Caco-2 (cell line): Measurements from ENCODE around the gene KCNK15. TPM values are rescaled to one million over a fixed set of nuclear protein-coding genes. Genes with fewer than 3 reads are reported as not detected.

Experiments used
- BruUV-seq: library from RNA; stranded (reverse); fragments of 400-500 nt; replicated peaks from 2 replicates; lab custom pipeline; 2021; lab: Mats Ljungman, UMichigan
- CTCF ChIA-PET: fragments of 300-600 bp; sonication (Branson Sonifier 250); formaldehyde crosslinking; loops from one replicate; lab custom pipeline; 2022; ENCODE audit warnings: antibody characterized with exemption; lab: Charles Lee
- POLR2A ChIA-PET: fragments of 300-600 bp; sonication (Branson Sonifier 250); formaldehyde crosslinking; loops from one replicate; lab custom pipeline; 2022; ENCODE audit warnings: antibody characterized with exemption; lab: Charles Lee
- DNase-seq, 2 experiments: peaks; one replicate each; pipeline versions ENCODE4 v3.0.0 to v3.0.0-alpha.2; 2020 to 2022
- H3K27me3 ChIP-seq: replicated peaks from 2 replicates; pipeline ENCODE4 v1.6.0; 2011; ENCODE audit warnings: low read length; ENCODE audit not compliant: control insufficient read depth, insufficient read depth
- H3K36me3 ChIP-seq: 2 replicates; pipeline ENCODE4 v1.5.1; 2011; ENCODE audit warnings: low read length; ENCODE audit not compliant: control insufficient read depth, insufficient read depth
- H3K4me1 ChIP-seq: fragments of 250-450 bp; sonication (Bioruptor Pico); 2 replicates; pipeline ENCODE4 v1.5.1; 2020; ENCODE audit warnings: mild to moderate bottlenecking
- H3K4me3 ChIP-seq: 2 replicates; pipeline ENCODE4 v1.5.1; 2011; ENCODE audit warnings: low read depth, mild to moderate bottlenecking, control low read depth, low read length
- H3K9me3 ChIP-seq: fragments of 250-450 bp; sonication (Bioruptor Pico); 2 replicates; pipeline ENCODE4 v1.5.1; 2020; ENCODE audit warnings: mild to moderate bottlenecking, moderate library complexity
- H3K27ac Mint-ChIP-seq: one replicate; pipeline ENCODE4 v1.8.0; 2022; ENCODE audit warnings: mixed read lengths; ENCODE audit not compliant: unreplicated experiment
- H3K27me3 Mint-ChIP-seq: one replicate; pipeline ENCODE4 v1.8.0; 2022; ENCODE audit warnings: mixed read lengths; ENCODE audit not compliant: insufficient read depth, unreplicated experiment
- H3K36me3 Mint-ChIP-seq: one replicate; pipeline ENCODE4 v1.8.0; 2022; ENCODE audit warnings: mild to moderate bottlenecking, mixed read lengths; ENCODE audit not compliant: insufficient read depth, unreplicated experiment
- H3K4me1 Mint-ChIP-seq: one replicate; pipeline ENCODE4 v1.8.0; 2022; ENCODE audit warnings: low read depth, mixed read lengths; ENCODE audit not compliant: unreplicated experiment
- H3K4me3 Mint-ChIP-seq: one replicate; pipeline ENCODE4 v1.8.0; 2022; ENCODE audit warnings: mild to moderate bottlenecking, moderate library complexity, mixed read lengths; ENCODE audit not compliant: unreplicated experiment
- H3K9me3 Mint-ChIP-seq: one replicate; pipeline ENCODE4 v1.8.0; 2022; ENCODE audit warnings: mixed read lengths; ENCODE audit not compliant: unreplicated experiment
- intact Hi-C: fragments of 100-400 bp; cut with micrococcal nuclease; formaldehyde crosslinking; loops from one replicate; pipeline ENCODE4 v1.10.0; 2022; ENCODE audit not compliant: unreplicated experiment
- total RNA-seq: library from RNA; stranded (reverse); gene quantifications from 2 replicates; pipeline ENCODE4 v1.2.3, GENCODE V29; 2022
- TF ChIP-seq, protein P1 (sequence below), 2 experiments: fragments of 200-600 bp in 1 of 2; IDR thresholded peaks; 1 replicate in 1 of 2; 2 replicates in 1 of 2; pipeline versions ENCODE4 v1.5.1 to v1.8.0; 2011 to 2022; ENCODE audit warnings: antibody characterized with exemption in 1 of 2, control low read depth in 1 of 2, inconsistent platforms in 1 of 2, low read depth in 1 of 2, low read length in 1 of 2, mild to moderate bottlenecking in 1 of 2, moderate library complexity in 1 of 2; ENCODE audit not compliant: insufficient read depth in 1 of 2, severe bottlenecking in 1 of 2, unreplicated experiment in 1 of 2

KCNK15 gene
- total RNA-seq, 1 experiment from 2014 or later: 2.9 TPM

DNA sequence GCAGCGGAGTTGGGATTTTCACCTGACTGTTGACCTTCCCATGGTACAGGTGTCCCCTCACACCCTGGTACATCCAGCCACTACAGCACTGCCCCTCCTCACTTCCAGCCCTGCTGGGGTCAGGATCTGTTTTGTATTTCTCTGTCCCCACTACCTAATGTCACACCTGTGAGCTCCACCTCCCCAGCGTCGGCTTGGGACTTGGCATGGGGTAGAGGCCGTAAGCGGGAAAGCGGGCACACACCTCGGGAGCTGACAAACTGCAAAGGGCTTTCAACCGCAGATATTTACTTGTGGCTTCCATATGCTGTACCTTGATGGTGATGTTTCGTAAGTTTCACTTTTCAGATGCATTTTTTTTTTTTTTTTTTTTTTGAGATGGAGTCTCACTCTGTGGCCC is 35.9 kb upstream of the KCNK15 start:
- no peak for DNase-seq
- Mint-ChIP-seq H3K27ac (no peak overlapping the region), H3K27me3 (peaks cover 4% of the 10 kb centered on the region), H3K9me3 (no peaks in the 10 kb centered on the region), H3K4me3 (no peak overlapping the region), H3K36me3 (no peaks in the 10 kb centered on the region), H3K4me1 (no peaks in the 10 kb centered on the region)
- TF ChIP-seq, protein P1, sequence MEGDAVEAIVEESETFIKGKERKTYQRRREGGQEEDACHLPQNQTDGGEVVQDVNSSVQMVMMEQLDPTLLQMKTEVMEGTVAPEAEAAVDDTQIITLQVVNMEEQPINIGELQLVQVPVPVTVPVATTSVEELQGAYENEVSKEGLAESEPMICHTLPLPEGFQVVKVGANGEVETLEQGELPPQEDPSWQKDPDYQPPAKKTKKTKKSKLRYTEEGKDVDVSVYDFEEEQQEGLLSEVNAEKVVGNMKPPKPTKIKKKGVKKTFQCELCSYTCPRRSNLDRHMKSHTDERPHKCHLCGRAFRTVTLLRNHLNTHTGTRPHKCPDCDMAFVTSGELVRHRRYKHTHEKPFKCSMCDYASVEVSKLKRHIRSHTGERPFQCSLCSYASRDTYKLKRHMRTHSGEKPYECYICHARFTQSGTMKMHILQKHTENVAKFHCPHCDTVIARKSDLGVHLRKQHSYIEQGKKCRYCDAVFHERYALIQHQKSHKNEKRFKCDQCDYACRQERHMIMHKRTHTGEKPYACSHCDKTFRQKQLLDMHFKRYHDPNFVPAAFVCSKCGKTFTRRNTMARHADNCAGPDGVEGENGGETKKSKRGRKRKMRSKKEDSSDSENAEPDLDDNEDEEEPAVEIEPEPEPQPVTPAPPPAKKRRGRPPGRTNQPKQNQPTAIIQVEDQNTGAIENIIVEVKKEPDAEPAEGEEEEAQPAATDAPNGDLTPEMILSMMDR (IDR thresholded peaks at IDR 0.05; ENCODE audit: insufficient read depth in 1 of 2, low read depth in 1 of 2, low read length in 1 of 2, severe bottlenecking in 1 of 2, unreplicated experiment in 1 of 2): no peak
- Histone ChIP-seq H3K4me1 (no peaks in the 10 kb centered on the region), H3K36me3 (no peaks in the 10 kb centered on the region), H3K9me3 (no peaks in the 10 kb centered on the region), H3K27me3 (peaks cover 2% of the 10 kb centered on the region; the same call in 1 of the 2 replicates), H3K4me3 (no peak overlapping the region)
- POLR2A ChIA-PET: no interaction called here
- no TSS peak for BruUV-seq
- intact Hi-C loops: no loop called here
- CTCF ChIA-PET: interaction anchor here (1.0 to 1.3 kb wide), 2 partner anchors 23 to 25 kb away, joined by 3 to 4 read pairs; no protein-coding TSS in a partner anchor

DNA sequence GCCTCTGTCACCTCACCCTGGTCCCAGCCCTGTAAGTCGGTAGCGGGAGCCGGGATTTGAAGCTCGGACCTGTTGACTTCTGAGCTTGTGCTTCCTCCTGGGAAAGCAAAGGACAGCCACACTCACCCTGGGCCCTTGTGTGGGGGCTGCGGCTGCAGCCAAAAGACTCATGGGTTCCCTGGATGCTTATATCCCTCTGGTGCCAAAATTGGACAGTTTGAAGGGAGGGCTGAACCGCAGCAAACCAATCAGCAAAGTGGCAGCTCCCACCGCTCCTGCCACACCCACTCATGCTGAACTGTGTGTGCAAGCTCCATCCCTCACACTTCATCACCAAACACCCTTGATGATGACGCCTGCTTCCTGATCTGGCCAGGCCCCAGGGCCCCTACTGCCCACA is 34.4 kb upstream of the KCNK15 start:
- POLR2A ChIA-PET: interaction anchor here (0.5 kb wide), 1 partner anchor 32 kb away, joined by 3 read pairs; no protein-coding TSS in a partner anchor
- Mint-ChIP-seq H3K27me3 (peaks cover 4% of the 10 kb centered on the region), H3K27ac (no peak overlapping the region), H3K36me3 (no peaks in the 10 kb centered on the region), H3K4me1 (no peaks in the 10 kb centered on the region), H3K4me3 (no peak overlapping the region), H3K9me3 (no peaks in the 10 kb centered on the region)
- no peak for DNase-seq
- Histone ChIP-seq H3K9me3 (no peaks in the 10 kb centered on the region), H3K4me3 (no peak overlapping the region), H3K4me1 (no peaks in the 10 kb centered on the region), H3K27me3 (peaks cover 2% of the 10 kb centered on the region; the same call in 1 of the 2 replicates), H3K36me3 (no peaks in the 10 kb centered on the region)
- intact Hi-C loops: no loop called here
- BruUV-seq: no TSS peak
- CTCF ChIA-PET: interaction anchor here (0.9 to 1.1 kb wide), 2 partner anchors 11 to 21 kb away, joined by 3 read pairs; no protein-coding TSS in a partner anchor
- TF ChIP-seq, protein P1 (IDR thresholded peaks at IDR 0.05; ENCODE audit: insufficient read depth in 1 of 2, low read depth in 1 of 2, low read length in 1 of 2, severe bottlenecking in 1 of 2, unreplicated experiment in 1 of 2): no peak

DNA sequence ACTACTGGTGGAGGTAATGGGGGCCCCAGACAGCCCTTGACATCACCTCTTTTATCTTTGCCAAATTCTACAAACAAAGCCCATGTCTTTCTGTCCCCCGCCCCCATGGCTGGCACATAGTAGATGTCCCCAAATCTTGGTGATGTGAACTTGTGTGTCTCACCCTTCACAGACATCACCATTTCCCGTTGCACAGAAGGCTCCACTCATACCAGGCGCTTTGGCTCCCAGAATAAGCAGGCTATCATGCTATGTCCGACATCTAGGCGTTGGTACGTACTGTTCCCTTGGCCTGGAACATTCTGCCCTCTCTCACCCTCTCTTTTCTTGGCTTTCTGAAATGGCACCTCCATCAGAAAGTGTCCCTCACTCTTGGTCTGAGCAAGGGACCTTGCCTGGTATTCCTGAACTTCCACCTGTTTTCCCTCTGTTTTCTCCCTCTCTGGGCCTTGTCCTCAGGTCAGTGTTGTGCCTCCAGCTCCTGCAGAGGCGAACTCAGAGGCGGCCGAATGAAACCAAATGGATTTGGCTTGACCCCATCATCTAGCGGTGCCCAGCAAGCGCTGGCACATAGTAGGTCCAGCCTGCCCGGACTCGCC is 31.5 kb upstream of the KCNK15 start:
- TF ChIP-seq, protein P1 (IDR thresholded peaks at IDR 0.05; ENCODE audit: insufficient read depth in 1 of 2, low read depth in 1 of 2, low read length in 1 of 2, severe bottlenecking in 1 of 2, unreplicated experiment in 1 of 2): no peak
- Histone ChIP-seq H3K9me3 (no peaks in the 10 kb centered on the region), H3K4me1 (no peaks in the 10 kb centered on the region), H3K4me3 (no peak overlapping the region), H3K36me3 (no peaks in the 10 kb centered on the region), H3K27me3 (peaks cover 2% of the 10 kb centered on the region; the same call in 1 of the 2 replicates)
- no TSS peak for BruUV-seq
- no peak for DNase-seq
- H3K27me3 Mint-ChIP-seq: peaks cover 2% of the 10 kb centered on the region
- H3K36me3 Mint-ChIP-seq: no peaks in the 10 kb centered on the region
- ChIA-PET POLR2A (interaction anchor here (0.7 kb wide), 1 partner anchor 10 kb away, joined by 3 read pairs; no protein-coding TSS in a partner anchor), CTCF (no interaction called here)
- no peaks in the 10 kb centered on the region for H3K4me1 Mint-ChIP-seq
- intact Hi-C loops: no loop called here
- H3K9me3 Mint-ChIP-seq: no peaks in the 10 kb centered on the region
- no peak overlapping the region for H3K4me3 Mint-ChIP-seq
- no peak overlapping the region for H3K27ac Mint-ChIP-seq
